Endodermal cell (in vitro differentiated cells): ENCODE data around the gene SPINK1. TPM values are rescaled to one million over a fixed set of nuclear protein-coding genes. Genes with fewer than 3 reads are reported as not detected.

Source experiments
- DNase-seq: peaks from one replicate; pipeline ENCODE4 v3.0.0-alpha.2; 2017
- H3K27ac ChIP-seq: 2 replicates; pipeline ENCODE4 v1.5.1; 2013; ENCODE audit warnings: mild to moderate bottlenecking, low read depth, low read length, moderate library complexity
- H3K27me3 ChIP-seq: 2 replicates; pipeline ENCODE4 v1.6.1; 2013; ENCODE audit warnings: mild to moderate bottlenecking, low read length, moderate library complexity; ENCODE audit not compliant: insufficient read depth, control insufficient read depth, poor library complexity, severe bottlenecking
- H3K36me3 ChIP-seq: 2 replicates; pipeline ENCODE4 v1.7.0; 2013; ENCODE audit warnings: mild to moderate bottlenecking, low read length, moderate library complexity; ENCODE audit not compliant: control insufficient read depth, insufficient read depth
- H3K4me1 ChIP-seq: one replicate; pipeline ENCODE4 v1.7.0; 2013; ENCODE audit warnings: low read length; ENCODE audit not compliant: control insufficient read depth, insufficient read depth
- H3K4me3 ChIP-seq: 2 replicates; pipeline ENCODE4 v1.5.1; 2013; ENCODE audit warnings: mild to moderate bottlenecking, low read length, moderate library complexity
- H3K9ac ChIP-seq: 2 replicates; pipeline ENCODE4 v1.6.1; 2013; ENCODE audit warnings: mild to moderate bottlenecking, low read length, moderate library complexity; ENCODE audit not compliant: poor library complexity, severe bottlenecking; ENCODE audit errors: extremely low read depth
- H3K9me3 ChIP-seq: 2 replicates; pipeline ENCODE4 v1.6.1; 2013; ENCODE audit warnings: mild to moderate bottlenecking, low read length, moderate library complexity; ENCODE audit not compliant: control insufficient read depth
- H3K27ac Mint-ChIP-seq: 2 replicates; pipeline ENCODE4 v1.8.0; 2020; ENCODE audit warnings: mixed read lengths
- H3K27me3 Mint-ChIP-seq: 2 replicates; pipeline ENCODE4 v1.8.0; 2021; ENCODE audit warnings: mild to moderate bottlenecking, mixed read lengths; ENCODE audit not compliant: insufficient read depth
- H3K36me3 Mint-ChIP-seq: 2 replicates; pipeline ENCODE4 v1.8.0; 2020; ENCODE audit warnings: low read depth, mixed read lengths
- H3K4me1 Mint-ChIP-seq: 2 replicates; pipeline ENCODE4 v1.8.0; 2020; ENCODE audit warnings: mixed read lengths
- H3K4me3 Mint-ChIP-seq: 2 replicates; pipeline ENCODE4 v1.8.0; 2020; ENCODE audit warnings: mild to moderate bottlenecking, moderate library complexity, mixed read lengths
- H3K9me3 Mint-ChIP-seq: 2 replicates; pipeline ENCODE4 v1.8.0; 2020; ENCODE audit warnings: mild to moderate bottlenecking, mixed read lengths
- WGBS, 2 experiments: methylation state at CpG; one replicate each; pipeline versions ENCODE4 v1.1.5 to v1.1.7; 2013; ENCODE audit warnings: missing lambda C conversion rate in 2 of 2, mixed read lengths in 1 of 2; ENCODE audit not compliant: insufficient coverage in 1 of 2, insufficient read length in 1 of 2; 5-methylcytosine and 5-hydroxymethylcytosine counted together
- total RNA-seq, 2 donors: library from RNA; stranded (reverse); fragmentation: NEBNext Ultra II Directional in 1 of 2; extraction: Animal tissue kit (Norgen Biotek cat#: 25700) in 1 of 2; gene quantifications; 2 replicates in 1 of 2; 3 replicates in 1 of 2; pipeline ENCODE4 v1.2.1, GENCODE V29; 2021
- TF ChIP-seq, protein P1 (sequence below): fragments of 200-600 bp; sonication (generic); conservative IDR thresholded peaks from 2 replicates; pipeline ENCODE4 v1.5.0; 2021; ENCODE audit warnings: antibody characterized with exemption, mild to moderate bottlenecking

SPINK1 gene
- total RNA-seq, 2 donors from 2014 or later: not detected

DNA sequence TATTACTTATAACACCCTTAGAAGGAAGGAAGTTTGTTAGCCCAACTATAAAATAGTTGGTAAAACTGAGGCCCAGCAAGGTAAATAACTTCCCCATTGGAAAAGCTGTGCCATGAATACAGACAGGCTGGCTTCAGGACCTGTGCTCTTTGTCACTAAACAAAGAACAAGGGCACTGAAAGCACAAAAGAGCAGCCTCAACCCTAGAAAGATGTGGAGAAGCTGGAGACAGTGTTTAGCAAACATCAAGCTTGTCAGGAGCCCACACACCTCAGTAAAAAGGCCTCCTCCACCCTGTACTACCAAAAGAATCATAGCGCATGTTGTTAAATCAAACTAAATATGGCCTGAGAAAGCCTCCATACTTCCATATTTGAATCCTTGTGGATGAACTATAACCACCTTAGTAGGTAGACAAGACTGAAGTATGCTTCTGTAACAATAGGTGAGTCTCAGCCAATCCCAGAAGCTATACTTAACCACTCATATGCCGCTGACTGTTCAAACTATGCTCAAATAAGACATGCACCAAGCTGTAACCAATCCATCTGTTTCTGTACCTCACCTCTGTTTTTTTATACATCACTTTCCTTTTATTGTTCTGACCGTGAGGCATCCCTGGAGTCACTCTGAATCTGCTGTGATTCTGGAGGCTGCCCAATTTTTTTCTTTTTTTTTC, 28.6 kb upstream of the SPINK1 start:
- no peak overlapping the region for H3K27ac ChIP-seq
- no peak overlapping the region for H3K9ac ChIP-seq
- no peak overlapping the region for H3K4me3 Mint-ChIP-seq
- H3K4me1 ChIP-seq: peaks cover 2% of the 10 kb centered on the region
- no peaks in the 10 kb centered on the region for H3K9me3 Mint-ChIP-seq
- no peaks in the 10 kb centered on the region for H3K9me3 ChIP-seq
- no peaks in the 10 kb centered on the region for H3K27me3 ChIP-seq
- 95 to 100% methylated on average over 2 to 3 of the region's 3 CpGs for WGBS, 2 experiments
- H3K4me3 ChIP-seq: no peak overlapping the region
- no peaks in the 10 kb centered on the region for H3K27me3 Mint-ChIP-seq
- H3K36me3 ChIP-seq: no peaks in the 10 kb centered on the region
- DNase-seq: peak; percentile 65
- TF ChIP-seq, protein P1, sequence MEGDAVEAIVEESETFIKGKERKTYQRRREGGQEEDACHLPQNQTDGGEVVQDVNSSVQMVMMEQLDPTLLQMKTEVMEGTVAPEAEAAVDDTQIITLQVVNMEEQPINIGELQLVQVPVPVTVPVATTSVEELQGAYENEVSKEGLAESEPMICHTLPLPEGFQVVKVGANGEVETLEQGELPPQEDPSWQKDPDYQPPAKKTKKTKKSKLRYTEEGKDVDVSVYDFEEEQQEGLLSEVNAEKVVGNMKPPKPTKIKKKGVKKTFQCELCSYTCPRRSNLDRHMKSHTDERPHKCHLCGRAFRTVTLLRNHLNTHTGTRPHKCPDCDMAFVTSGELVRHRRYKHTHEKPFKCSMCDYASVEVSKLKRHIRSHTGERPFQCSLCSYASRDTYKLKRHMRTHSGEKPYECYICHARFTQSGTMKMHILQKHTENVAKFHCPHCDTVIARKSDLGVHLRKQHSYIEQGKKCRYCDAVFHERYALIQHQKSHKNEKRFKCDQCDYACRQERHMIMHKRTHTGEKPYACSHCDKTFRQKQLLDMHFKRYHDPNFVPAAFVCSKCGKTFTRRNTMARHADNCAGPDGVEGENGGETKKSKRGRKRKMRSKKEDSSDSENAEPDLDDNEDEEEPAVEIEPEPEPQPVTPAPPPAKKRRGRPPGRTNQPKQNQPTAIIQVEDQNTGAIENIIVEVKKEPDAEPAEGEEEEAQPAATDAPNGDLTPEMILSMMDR: no peak
- H3K36me3 Mint-ChIP-seq: no peaks in the 10 kb centered on the region
- peak overlapping the region; percentile 45 for H3K27ac Mint-ChIP-seq
- peaks cover 64% of the 10 kb centered on the region for H3K4me1 Mint-ChIP-seq

GRCh38 chr5:147858565-147858964, 27.1 kb upstream of the SPINK1 start:
- no peaks in the 10 kb centered on the region for H3K9me3 ChIP-seq
- no peak overlapping the region for H3K4me3 ChIP-seq
- no peak overlapping the region for H3K9ac ChIP-seq
- no peak for DNase-seq
- TF ChIP-seq, protein P1: no peak
- H3K9me3 Mint-ChIP-seq: no peaks in the 10 kb centered on the region
- no peak overlapping the region for H3K4me3 Mint-ChIP-seq
- 88% methylated on average over 1 of the region's 1 CpG; no CpG with 5 or more reads in 1 of the 2 experiments for WGBS, 2 experiments
- no peaks in the 10 kb centered on the region for H3K36me3 Mint-ChIP-seq
- H3K27me3 Mint-ChIP-seq: no peaks in the 10 kb centered on the region
- no peak overlapping the region for H3K27ac Mint-ChIP-seq
- peaks cover 51% of the 10 kb centered on the region for H3K4me1 Mint-ChIP-seq
- H3K27me3 ChIP-seq: no peaks in the 10 kb centered on the region
- H3K4me1 ChIP-seq: no peaks in the 10 kb centered on the region
- no peaks in the 10 kb centered on the region for H3K36me3 ChIP-seq
- no peak overlapping the region for H3K27ac ChIP-seq

GRCh38 chr5:147857302-147858129, 26.0 kb upstream of the SPINK1 start:
- peaks cover 40% of the 10 kb centered on the region for H3K4me1 Mint-ChIP-seq
- H3K4me3 ChIP-seq: no peak overlapping the region
- H3K4me3 Mint-ChIP-seq: no peak overlapping the region
- H3K4me1 ChIP-seq: no peaks in the 10 kb centered on the region
- no peaks in the 10 kb centered on the region for H3K27me3 Mint-ChIP-seq
- no peaks in the 10 kb centered on the region for H3K36me3 Mint-ChIP-seq
- 0 to 8% methylated on average over 1 to 2 of the region's 2 CpGs for WGBS, 2 experiments
- H3K36me3 ChIP-seq: no peaks in the 10 kb centered on the region
- no peaks in the 10 kb centered on the region for H3K9me3 Mint-ChIP-seq
- H3K27ac ChIP-seq: no peak overlapping the region
- H3K9me3 ChIP-seq: no peaks in the 10 kb centered on the region
- H3K27ac Mint-ChIP-seq: no peak overlapping the region
- TF ChIP-seq, protein P1: peak; percentile 94
- no peaks in the 10 kb centered on the region for H3K27me3 ChIP-seq
- DNase-seq: peak; percentile 88
- no peak overlapping the region for H3K9ac ChIP-seq
